ENCODE results near the gene PCNP.

DNA sequence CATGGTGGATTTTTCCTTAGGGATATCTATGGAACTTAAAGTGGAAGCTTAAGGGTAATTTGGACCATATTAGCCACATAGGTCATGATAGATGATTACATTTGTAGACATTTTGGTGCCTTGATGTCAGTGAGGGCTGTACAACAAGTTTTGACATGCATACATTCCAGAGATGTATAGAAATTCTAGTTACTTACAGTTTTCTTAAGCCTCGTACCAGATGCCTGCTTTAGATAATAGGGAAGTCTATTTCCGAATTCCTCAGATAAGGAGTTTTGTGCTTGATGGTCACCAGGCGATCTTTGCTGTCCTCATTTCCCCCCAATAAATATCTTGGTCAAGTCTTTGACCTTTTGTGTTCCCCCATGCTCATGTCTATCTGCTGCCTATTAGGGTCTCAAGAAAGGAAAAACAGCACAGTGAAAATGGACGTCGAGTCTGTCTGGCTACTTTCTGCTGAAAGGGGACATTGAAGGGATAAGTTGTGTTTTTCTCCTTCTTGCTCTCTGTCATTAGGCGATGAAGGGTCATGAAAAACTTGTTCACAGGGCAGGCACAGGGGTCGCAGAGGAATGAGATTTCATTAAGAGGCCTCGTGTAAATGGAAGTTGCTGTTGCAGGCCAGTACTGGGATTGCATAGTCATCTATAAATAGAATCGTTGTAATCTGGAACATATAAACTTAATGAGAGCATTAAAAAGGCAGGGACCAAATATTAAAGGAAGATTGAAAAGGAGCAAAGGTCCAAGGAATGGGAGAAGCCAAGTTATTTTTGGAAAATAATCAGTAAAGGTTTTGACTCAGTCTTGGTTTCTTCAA lies 41.0 kb upstream of the PCNP start:
- TF ChIP-seq, protein P1, sequence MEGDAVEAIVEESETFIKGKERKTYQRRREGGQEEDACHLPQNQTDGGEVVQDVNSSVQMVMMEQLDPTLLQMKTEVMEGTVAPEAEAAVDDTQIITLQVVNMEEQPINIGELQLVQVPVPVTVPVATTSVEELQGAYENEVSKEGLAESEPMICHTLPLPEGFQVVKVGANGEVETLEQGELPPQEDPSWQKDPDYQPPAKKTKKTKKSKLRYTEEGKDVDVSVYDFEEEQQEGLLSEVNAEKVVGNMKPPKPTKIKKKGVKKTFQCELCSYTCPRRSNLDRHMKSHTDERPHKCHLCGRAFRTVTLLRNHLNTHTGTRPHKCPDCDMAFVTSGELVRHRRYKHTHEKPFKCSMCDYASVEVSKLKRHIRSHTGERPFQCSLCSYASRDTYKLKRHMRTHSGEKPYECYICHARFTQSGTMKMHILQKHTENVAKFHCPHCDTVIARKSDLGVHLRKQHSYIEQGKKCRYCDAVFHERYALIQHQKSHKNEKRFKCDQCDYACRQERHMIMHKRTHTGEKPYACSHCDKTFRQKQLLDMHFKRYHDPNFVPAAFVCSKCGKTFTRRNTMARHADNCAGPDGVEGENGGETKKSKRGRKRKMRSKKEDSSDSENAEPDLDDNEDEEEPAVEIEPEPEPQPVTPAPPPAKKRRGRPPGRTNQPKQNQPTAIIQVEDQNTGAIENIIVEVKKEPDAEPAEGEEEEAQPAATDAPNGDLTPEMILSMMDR (IDR thresholded peaks at IDR 0.05), result no peak
- no peak for TF ChIP-seq POLR2A (IDR thresholded peaks at IDR 0.05)
